GM19452 (cell line): Measurements from ENCODE around the gene PCDHA5.
"Not testable (repeated sequence)": the region's sequence is repeated elsewhere in the genome, so short reads cannot be mapped to it uniquely, and the experiment has no call there.

Experiments used
- ATAC-seq: cut with Tn5 transposase; IDR thresholded peaks from one replicate; pipeline ENCODE4 v1.9.1; 2021; ENCODE audit not compliant: unreplicated experiment

PCDHA5 gene

DNA sequence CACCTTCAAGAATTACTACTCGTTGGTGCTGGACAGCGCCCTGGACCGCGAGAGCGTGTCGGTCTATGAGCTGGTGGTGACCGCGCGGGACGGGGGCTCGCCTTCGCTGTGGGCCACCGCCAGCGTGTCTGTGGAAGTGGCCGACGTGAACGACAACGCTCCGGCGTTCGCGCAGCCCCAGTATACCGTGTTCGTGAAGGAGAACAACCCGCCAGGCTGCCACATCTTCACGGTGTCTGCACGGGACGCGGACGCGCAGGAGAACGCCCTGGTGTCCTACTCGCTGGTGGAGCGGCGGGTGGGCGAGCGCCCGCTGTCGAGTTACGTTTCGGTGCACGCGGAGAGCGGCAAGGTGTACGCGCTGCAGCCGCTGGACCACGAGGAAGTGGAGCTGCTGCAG lies 1.6 kb downstream of the PCDHA5 start:
- not testable (repeated sequence) for ATAC-seq

DNA sequence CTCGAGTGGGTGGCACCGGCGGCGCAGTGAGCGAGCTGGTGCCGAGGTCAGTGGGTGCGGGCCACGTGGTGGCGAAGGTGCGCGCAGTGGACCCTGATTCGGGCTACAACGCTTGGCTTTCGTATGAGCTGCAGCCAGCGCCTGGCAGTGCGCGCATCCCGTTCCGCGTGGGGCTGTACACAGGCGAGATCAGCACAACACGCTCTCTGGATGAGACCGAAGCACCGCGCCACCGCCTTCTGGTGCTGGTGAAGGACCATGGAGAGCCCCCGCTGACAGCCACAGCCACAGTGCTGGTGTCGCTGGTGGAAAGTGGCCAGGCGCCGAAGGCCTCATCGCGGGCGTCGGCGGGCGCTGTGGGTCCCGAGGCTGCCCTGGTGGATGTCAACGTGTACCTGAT lies 2.1 kb downstream of the PCDHA5 start:
- ATAC-seq, result no peak

DNA sequence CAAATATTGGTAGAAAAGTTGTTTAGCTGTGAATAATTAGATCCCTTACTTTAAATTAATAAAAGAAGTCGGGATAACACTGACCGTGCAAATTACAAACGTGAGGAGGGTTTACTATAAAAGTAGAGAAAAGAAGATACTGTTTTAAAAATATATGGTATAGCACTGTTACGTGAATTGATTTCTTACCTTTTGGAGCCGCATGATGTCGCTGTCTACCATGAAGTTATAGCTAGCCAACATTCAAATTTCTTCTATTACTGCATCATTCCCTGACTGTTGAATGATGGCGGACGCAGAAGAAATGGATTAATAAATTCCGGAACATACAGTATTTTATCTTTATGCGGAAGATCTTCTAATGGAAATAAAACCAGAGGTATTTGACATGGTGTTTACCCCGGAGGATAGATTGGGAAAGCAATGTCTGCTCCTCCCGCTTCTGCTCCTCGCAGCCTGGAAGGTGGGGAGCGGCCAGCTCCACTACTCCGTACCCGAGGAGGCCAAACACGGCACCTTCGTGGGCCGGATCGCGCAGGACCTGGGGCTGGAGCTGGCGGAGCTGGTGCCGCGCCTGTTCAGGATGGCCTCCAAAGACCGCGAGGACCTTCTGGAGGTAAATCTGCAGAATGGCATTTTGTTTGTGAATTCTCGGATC lies 6.4 kb downstream of the PCDHA5 start, which contains the start of gene PCDHA6:
Gene PCDHA6, plus strand, starts transcription at position 257 of the 658 bp plus-strand sequence. Its CDS starts 132 bp downstream, at position 389.
- ATAC-seq, result no peak

DNA sequence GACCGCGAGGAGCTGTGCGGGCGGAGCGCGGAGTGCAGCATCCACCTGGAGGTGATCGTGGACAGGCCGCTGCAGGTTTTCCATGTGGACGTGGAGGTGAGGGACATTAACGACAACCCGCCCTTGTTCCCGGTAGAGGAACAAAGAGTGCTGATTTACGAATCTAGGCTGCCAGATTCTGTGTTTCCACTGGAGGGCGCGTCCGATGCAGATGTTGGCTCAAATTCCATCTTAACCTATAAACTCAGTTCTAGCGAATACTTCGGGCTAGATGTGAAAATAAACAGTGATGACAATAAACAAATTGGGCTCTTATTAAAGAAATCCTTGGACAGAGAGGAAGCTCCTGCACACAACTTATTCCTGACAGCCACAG lies 6.9 kb downstream of the PCDHA5 start:
- no peak for ATAC-seq

DNA sequence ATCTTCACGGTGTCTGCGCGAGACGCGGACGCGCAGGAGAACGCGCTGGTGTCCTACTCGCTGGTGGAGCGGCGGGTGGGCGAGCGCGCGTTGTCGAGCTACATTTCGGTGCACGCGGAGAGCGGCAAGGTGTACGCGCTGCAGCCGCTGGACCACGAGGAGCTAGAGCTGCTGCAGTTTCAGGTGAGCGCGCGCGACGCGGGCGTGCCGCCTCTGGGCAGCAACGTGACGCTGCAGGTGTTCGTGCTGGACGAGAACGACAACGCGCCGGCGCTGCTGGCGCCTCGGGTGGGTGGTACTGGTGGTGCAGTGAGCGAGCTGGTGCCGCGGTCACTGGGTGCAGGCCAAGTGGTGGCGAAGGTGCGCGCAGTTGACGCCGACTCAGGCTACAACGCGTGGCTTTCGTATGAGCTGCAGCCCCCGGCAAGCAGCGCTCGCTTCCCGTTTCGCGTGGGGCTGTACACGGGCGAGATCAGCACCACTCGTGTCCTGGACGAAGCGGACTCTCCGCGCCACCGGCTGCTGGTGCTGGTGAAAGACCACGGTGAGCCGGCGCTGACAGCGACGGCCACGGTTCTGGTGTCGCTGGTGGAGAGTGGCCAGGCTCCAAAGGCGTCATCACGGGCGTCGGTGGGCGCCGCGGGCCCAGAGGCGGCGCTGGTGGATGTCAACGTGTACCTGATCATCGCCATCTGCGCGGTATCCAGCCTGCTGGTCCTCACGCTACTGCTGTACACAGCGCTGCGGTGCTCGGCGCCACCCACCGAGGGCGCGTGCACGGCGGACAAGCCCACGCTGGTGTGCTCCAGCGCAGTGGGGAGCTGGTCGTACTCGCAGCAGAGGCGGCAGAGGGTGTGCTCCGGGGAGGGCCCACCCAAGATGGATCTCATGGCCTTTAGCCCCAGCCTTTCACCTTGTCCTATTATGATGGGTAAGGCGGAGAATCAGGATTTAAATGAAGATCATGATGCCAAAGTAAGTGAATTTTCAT lies 8.4 kb downstream of the PCDHA5 start:
- ATAC-seq, result not testable (repeated sequence)

DNA sequence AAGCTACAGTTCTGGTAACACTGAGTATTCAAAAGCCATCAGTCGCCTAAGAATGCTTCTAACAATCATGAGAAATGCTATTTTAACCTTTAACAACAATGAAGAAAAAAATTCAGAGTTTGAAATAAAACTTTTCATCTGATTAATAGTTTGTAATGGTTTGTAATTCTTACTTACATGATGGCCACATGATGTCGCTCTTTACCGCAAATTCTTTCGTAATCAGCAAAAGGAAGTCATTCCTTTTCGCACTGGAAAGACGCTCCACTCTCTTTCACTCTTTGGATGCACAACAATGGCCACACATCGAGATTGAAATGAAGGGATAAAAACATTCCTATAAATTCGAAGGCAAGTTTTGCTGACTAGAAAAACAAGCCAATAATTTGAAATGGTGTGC lies 12.6 kb downstream of the PCDHA5 start, which contains the start of gene PCDHA7:
Gene PCDHA7, plus strand, starts transcription at position 277 of the 400 bp plus-strand sequence. Its CDS starts 115 bp downstream, at position 392.
- no peak for ATAC-seq

DNA sequence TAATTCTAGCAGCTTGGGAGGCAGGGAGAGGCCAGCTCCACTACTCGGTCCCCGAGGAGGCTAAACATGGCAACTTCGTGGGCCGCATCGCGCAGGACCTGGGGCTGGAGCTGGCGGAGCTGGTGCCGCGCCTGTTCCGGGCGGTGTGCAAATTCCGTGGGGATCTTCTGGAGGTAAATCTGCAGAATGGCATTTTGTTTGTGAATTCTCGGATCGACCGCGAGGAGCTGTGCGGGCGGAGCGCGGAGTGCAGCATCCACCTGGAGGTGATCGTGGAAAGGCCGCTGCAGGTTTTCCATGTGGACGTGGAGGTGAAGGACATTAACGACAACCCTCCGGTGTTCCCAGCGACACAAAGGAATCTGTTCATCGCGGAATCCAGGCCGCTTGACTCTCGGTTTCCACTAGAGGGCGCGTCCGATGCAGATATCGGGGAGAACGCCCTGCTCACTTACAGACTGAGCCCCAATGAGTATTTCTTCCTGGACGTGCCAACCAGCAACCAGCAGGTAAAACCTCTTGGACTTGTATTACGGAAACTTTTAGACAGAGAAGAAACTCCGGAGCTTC lies 13.1 kb downstream of the PCDHA5 start:
- not testable (repeated sequence) for ATAC-seq

DNA sequence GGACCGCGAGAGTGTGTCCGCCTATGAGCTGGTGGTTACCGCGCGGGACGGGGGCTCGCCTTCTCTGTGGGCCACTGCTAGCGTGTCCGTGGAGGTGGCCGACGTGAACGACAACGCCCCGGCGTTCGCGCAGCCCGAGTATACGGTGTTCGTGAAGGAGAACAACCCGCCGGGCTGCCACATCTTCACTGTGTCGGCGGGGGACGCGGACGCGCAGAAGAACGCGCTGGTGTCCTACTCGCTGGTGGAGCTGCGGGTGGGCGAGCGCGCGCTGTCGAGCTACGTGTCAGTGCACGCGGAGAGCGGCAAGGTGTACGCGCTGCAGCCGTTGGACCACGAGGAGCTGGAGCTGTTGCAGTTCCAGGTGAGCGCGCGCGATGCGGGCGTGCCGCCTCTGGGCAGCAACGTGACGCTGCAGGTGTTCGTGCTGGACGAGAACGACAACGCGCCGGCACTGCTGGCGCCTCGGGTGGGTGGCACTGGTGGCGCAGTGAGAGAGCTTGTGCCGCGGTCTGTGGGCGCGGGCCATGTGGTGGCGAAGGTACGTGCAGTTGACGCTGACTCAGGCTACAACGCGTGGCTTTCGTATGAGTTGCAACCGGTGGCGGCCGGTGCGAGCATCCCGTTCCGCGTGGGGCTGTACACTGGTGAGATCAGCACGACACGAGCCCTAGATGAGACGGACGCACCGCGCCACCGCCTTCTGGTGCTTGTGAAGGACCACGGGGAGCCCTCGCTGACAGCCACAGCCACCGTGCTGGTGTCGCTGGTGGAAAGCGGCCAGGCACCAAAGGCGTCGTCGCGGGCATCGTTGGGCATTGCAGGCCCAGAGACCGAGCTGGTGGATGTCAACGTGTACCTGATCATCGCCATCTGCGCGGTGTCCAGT lies 14.5 kb downstream of the PCDHA5 start:
- ATAC-seq, result no peak

DNA sequence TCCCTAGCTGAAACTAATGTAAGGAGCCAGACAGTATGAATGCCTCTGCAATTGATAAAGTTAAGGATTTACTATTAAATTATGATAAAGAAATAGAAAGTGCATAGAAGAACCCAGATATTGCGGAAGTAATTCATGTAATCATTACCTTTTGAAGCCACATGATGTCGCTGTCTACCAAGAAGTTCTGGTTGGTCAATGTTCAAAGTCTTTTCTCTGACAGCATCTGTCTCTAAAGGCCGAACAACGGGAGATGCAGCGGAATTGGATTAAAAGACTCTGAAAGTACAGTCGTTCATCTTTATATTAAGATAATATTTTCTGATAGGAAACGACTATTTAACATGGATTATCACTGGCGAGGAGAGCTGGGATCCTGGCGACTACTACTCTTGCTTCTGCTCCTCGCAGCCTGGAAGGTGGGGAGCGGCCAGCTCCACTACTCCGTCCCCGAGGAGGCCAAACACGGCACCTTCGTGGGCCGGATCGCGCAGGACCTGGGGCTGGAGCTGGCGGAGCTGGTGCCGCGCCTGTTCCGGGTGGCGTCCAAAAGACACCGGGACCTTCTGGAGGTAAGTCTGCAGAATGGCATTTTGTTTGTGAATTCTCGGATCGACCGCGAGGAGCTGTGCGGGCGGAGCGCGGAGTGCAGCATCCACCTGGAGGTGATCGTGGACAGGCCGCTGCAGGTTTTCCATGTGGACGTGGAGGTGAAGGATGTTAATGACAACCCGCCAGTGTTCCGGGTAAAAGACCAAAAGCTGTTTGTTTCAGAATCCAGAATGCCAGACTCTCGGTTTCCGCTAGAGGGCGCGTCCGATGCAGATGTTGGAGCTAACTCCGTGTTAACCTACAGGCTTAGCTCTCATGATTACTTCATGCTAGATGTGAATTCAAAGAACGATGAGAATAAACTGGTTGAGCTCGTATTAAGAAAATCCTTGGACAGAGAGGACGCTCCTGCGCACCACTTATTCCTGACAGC lies 19.9 kb downstream of the PCDHA5 start, which contains the start of gene PCDHA8:
Gene PCDHA8, plus strand, starts transcription at position 210 of the 985 bp plus-strand sequence. Its CDS starts 135 bp downstream, at position 345.
- ATAC-seq, result no peak

DNA sequence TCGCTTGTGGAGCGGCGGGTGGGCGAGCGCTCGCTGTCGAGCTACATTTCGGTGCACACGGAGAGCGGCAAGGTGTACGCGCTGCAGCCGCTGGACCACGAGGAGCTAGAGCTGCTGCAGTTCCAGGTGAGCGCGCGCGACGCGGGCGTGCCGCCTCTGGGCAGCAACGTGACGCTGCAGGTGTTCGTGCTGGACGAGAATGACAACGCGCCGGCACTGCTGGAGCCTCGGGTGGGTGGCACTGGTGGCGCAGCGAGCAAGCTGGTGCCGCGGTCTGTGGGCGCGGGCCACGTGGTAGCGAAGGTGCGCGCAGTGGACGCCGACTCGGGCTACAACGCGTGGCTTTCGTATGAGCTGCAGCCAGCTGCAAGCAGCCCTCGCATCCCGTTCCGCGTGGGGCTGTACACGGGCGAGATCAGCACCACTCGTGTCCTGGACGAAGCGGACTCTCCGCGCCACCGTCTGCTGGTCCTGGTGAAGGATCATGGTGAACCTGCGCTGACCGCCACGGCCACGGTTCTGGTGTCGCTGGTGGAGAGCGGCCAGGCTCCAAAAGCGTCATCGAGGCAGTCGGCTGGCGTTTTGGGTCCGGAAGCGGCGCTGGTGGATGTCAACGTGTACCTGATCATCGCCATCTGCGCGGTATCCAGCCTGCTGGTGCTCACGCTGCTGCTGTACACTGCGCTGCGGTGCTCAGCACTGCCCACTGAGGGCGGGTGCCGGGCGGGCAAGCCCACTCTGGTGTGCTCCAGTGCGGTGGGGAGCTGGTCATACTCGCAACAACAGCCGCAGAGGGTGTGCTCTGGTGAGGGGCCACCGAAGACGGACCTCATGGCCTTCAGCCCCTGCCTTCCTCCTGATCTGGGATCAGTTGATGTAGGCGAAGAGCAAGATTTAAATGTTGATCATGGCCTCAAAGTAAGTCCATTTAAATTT lies 21.7 kb downstream of the PCDHA5 start:
- no peak for ATAC-seq

DNA sequence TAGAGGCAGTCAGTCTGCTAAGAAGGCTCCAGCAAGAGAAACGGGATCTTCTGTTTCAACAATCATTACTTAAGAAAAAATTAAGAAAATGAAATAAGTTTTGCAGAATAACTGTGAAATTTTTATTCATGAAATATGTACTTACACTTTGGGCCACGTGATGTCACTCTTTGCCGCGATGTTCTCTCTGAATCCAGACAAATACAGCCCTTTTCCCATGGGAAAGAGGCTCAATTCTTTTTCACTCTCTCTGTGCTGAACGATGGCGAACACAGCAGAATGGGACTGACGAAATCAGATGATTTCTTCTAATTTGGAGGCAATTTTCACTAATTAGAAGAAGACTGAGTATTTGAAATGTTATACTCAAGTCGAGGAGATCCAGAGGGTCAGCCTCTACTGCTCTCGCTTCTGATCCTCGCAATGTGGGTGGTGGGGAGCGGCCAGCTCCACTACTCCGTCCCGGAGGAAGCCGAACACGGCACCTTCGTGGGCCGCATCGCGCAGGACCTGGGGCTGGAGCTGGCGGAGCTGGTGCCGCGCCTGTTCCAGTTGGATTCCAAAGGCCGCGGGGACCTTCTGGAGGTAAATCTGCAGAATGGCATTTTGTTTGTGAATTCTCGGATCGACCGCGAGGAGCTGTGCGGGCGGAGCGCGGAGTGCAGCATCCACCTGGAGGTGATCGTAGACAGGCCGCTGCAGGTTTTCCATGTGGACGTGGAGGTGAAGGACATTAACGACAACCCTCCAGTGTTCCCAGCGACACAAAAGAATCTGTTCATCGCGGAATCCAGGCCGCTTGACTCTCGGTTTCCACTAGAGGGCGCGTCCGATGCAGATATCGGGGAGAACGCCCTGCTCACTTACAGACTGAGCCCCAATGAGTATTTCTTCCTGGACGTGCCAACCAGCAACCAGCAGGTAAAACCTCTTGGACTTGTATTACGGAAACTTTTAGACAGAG lies 27.0 kb downstream of the PCDHA5 start, which contains the start of gene PCDHA9:
Gene PCDHA9, plus strand, starts transcription at position 244 of the 964 bp plus-strand sequence. Its CDS starts 114 bp downstream, at position 358.
- ATAC-seq, result not testable (repeated sequence)

DNA sequence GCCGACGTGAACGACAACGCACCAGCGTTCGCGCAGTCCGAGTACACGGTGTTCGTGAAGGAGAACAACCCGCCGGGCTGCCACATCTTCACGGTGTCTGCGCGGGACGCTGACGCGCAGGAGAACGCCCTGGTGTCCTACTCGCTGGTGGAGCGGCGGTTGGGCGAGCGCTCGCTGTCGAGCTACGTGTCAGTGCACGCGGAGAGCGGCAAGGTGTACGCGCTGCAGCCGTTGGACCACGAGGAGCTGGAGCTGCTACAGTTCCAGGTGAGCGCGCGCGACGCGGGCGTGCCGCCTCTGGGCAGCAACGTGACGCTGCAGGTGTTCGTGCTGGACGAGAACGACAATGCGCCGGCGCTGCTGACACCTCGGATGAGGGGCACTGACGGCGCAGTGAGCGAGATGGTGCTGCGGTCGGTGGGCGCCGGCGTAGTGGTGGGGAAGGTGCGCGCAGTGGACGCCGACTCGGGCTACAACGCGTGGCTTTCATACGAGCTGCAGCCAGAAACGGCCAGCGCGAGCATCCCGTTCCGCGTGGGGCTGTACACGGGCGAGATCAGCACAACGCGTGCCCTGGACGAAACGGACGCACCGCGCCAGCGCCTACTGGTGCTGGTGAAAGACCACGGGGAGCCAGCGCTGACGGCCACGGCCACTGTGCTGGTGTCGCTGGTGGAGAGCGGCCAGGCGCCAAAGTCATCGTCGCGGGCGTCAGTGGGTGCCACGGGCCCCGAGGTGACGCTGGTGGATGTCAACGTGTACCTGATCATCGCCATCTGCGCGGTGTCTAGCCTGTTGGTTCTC lies 28.6 kb downstream of the PCDHA5 start:
- ATAC-seq, result not testable (repeated sequence)

DNA sequence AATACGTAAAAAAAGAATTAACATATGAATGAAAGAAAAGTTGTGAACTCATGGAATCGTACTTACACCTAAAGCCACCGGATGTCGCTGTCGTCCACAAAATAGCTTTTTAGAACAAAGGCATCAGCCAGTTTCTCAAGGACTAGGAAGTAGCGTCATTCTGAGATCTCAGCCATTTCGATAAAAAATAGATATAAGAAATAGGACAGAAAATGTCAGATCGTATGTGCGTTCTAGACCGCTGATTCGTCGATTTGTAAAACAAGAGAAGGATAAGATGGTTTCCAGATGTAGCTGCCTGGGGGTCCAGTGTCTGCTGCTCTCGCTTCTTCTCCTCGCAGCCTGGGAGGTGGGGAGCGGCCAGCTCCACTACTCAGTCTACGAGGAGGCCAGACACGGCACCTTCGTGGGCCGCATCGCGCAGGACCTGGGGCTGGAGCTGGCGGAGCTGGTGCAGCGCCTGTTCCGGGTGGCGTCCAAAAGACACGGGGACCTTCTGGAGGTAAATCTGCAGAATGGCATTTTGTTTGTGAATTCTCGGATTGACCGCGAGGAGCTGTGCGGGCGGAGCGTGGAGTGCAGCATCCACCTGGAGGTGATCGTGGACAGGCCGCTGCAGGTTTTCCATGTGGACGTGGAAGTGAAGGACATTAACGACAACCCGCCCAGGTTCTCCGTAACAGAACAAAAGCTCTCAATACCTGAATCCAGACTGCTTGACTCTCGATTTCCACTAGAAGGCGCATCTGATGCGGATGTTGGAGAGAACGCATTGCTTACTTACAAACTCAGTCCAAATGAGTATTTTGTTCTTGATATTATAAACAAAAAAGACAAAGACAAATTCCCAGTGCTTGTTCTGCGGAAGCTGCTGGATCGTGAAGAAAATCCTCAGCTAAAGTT lies 34.6 kb downstream of the PCDHA5 start, which contains the start of gene PCDHA10:
Gene PCDHA10, plus strand, starts transcription at position 126 of the 903 bp plus-strand sequence. Its CDS starts 152 bp downstream, at position 278.
- no peak for ATAC-seq

DNA sequence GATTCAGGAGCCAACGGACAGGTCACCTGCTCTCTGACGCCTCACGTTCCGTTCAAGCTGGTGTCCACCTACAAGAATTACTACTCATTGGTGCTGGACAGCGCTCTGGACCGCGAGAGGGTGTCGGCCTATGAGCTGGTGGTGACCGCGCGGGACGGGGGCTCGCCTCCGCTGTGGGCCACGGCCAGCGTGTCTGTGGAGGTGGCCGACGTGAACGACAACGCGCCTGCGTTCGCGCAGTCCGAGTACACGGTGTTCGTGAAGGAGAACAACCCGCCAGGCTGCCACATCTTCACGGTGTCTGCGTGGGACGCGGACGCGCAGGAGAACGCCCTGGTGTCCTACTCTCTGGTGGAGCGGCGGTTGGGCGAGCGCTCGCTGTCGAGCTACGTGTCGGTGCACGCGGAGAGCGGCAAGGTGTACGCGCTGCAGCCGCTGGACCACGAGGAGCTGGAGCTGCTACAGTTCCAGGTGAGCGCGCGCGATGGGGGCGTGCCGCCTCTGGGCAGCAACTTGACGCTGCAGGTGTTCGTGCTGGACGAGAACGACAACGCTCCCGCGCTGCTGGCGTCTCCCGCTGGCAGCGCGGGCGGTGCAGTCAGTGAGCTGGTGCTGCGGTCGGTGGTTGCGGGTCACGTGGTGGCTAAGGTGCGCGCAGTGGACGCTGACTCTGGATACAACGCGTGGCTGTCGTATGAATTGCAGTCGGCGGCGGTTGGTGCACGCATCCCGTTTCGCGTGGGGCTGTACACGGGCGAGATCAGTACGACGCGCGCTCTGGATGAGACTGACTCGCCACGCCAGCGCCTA lies 36.0 kb downstream of the PCDHA5 start:
- ATAC-seq, result no peak
